Heart left ventricle (tissue), 13 donors: ENCODE measurements around the gene GALNT13.

Experiments used
- POLR2A ChIP-seq, 2 donors: fragments of 450-650 bp; IDR thresholded peaks; one replicate each; pipeline ENCODE4 v1.6.1; 2017; ENCODE audit warnings: antibody characterized with exemption in 2 of 2, mild to moderate bottlenecking in 2 of 2, moderate library complexity in 2 of 2
- TF ChIP-seq, protein P1 (sequence below), 12 donors: fragments of 200-600 bp; sonication (generic) in 4 of 12; IDR thresholded peaks; one replicate each; pipeline versions ENCODE4 v1.5.0 to v1.8.0; 2018 to 2022; ENCODE audit warnings: antibody characterized with exemption in 12 of 12, mild to moderate bottlenecking in 5 of 12
- donor health status: ischemic (EF 13 %, LVEDD 7.1; RV severe dilation, severe dysfunction).
- donor health status: DM: no; HTN: yes; CAD: no.
- donor health status: DM: no; HTN: no; CAD: no.
- donor health status: ischemic (EF 25% LVEDD 6.9; RV normal size, moderate dysfunction).
- donor health status: ischemic (EF 25% LVEDD 5.7; RV mildly dilated, moderate dysfunction).
- donor health status: ischemic (EF 35%, LVEDD 5.7; RV mildly dilated, moderate dysfunction).
- donor health status: nonischemic (EF 11% LVEDD 7.7; RV severe dilation, severe dysfunction).
- donor health status: DM: yes; HTN: yes; CAD: no.
- donor health status: PGD.
- donor health status: ischemic (EF 29% LVEDD 5.4; RV normal size, mild dysfunction).
- donor health status: nonischemic (EF 23%, LVEDD 6.1; RV moderate dilation, normal function).

DNA sequence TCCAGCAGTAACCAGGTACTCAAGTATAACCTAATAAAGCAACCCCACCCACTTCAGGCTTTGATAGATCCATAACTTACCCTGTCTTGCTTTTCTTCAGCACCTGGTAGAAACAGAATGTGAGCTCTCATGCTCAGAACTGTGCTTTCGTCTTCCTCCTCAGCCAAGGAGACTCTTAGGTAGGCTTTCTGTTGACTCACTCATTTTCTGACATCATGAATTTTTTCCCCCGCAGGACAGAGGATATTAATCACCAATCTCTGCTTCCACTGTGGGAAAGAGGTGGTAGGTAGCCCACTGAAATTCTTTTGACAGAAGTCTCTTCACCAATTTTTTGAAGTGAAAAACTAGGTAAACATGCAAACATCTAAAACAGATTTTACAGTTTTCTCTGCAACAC, 585.6 kb downstream of the GALNT13 start:
- TF ChIP-seq, protein P1, sequence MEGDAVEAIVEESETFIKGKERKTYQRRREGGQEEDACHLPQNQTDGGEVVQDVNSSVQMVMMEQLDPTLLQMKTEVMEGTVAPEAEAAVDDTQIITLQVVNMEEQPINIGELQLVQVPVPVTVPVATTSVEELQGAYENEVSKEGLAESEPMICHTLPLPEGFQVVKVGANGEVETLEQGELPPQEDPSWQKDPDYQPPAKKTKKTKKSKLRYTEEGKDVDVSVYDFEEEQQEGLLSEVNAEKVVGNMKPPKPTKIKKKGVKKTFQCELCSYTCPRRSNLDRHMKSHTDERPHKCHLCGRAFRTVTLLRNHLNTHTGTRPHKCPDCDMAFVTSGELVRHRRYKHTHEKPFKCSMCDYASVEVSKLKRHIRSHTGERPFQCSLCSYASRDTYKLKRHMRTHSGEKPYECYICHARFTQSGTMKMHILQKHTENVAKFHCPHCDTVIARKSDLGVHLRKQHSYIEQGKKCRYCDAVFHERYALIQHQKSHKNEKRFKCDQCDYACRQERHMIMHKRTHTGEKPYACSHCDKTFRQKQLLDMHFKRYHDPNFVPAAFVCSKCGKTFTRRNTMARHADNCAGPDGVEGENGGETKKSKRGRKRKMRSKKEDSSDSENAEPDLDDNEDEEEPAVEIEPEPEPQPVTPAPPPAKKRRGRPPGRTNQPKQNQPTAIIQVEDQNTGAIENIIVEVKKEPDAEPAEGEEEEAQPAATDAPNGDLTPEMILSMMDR (IDR thresholded peaks at IDR 0.05): no peak
- TF ChIP-seq POLR2A (IDR thresholded peaks at IDR 0.05): no peak
